Activated T-cell treated with anti-CD3 and anti-CD28 coated beads, Interleukin-2, amount 50 U/mL, for 72 hours (primary cell): ENCODE results near the gene TRPM4. TPM values are rescaled to one million over a fixed set of nuclear protein-coding genes. Genes with fewer than 3 reads are reported as not detected.

Source experiments
- ATAC-seq, 2 donors: fragments of 150-1000 bp; cut with Tn5 transposase; replicated peaks in 1 of 2; 2 replicates each; pipeline ENCODE4 v1.10.0; 2021; ENCODE audit warnings: moderate library complexity in 2 of 2, mild to moderate bottlenecking in 1 of 2
- DNase-seq, 2 donors: peaks; one replicate each; pipeline ENCODE4 v3.0.0; 2021 to 2022; ENCODE audit warnings: mixed read lengths in 1 of 2
- H3K27ac Mint-ChIP-seq: one replicate; pipeline ENCODE4 v1.8.0; 2022; ENCODE audit warnings: mild to moderate bottlenecking, moderate library complexity, mixed read lengths
- H3K27me3 Mint-ChIP-seq: one replicate; pipeline ENCODE4 v1.8.0; 2022; ENCODE audit warnings: low read depth, mixed read lengths
- H3K36me3 Mint-ChIP-seq, 2 donors: one replicate each; pipeline ENCODE4 v1.8.0; 2022; ENCODE audit warnings: mixed read lengths in 2 of 2, mild to moderate bottlenecking in 1 of 2; ENCODE audit not compliant: insufficient read depth in 2 of 2
- H3K4me1 Mint-ChIP-seq: one replicate; pipeline ENCODE4 v1.8.0; 2022; ENCODE audit warnings: low read depth, mixed read lengths
- H3K4me3 Mint-ChIP-seq, 2 donors: one replicate each; pipeline ENCODE4 v1.8.0; 2022; ENCODE audit warnings: mild to moderate bottlenecking in 2 of 2, mixed read lengths in 2 of 2, moderate library complexity in 2 of 2
- H3K9me3 Mint-ChIP-seq, 2 donors: one replicate each; pipeline ENCODE4 v1.8.0; 2022; ENCODE audit warnings: mixed read lengths in 2 of 2
- total RNA-seq, 2 donors: library from RNA; stranded (reverse); gene quantifications; one replicate each; pipeline ENCODE4 v1.2.3, GENCODE V29; 2022

Gene TRPM4
- total RNA-seq, 2 donors from 2014 or later, result 0.96 to 1.5 TPM

DNA sequence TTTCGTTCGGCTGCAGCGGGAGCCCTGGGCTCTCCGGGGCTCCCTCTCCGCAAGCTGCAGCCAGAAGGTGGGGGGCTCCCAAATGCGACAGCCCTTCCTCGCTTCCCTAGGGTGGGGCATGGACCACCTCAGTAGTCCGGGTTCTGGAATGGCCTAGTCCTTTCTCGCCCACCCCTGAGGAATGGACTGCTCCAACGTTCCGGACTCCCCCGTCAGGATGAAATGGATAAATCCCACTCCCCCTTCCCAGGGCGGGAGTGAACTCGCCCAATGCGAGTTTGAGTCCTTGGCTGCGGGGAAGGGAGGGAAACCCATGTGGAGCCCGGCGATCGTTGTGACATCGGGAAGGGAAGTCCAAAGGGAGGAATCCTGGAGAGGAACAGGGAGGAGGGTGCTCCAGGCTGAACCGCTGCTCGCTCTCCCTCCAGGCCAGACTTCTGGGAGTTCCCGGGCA is 7.9 kb upstream of the TRPM4 start:
- peaks cover 0 to 5% of the 10 kb centered on the region in 2 donors for H3K9me3 Mint-ChIP-seq
- no peak for ATAC-seq
- no peak for DNase-seq
- H3K27ac Mint-ChIP-seq, result no peak overlapping the region
- peaks cover 84% of the 10 kb centered on the region for H3K27me3 Mint-ChIP-seq
- H3K4me1 Mint-ChIP-seq, result peaks cover 46% of the 10 kb centered on the region
- H3K4me3 Mint-ChIP-seq, result peak overlapping the region; percentile 90 to 93
- H3K36me3 Mint-ChIP-seq, result peaks cover 2% of the 10 kb centered on the region in 2 donors

DNA sequence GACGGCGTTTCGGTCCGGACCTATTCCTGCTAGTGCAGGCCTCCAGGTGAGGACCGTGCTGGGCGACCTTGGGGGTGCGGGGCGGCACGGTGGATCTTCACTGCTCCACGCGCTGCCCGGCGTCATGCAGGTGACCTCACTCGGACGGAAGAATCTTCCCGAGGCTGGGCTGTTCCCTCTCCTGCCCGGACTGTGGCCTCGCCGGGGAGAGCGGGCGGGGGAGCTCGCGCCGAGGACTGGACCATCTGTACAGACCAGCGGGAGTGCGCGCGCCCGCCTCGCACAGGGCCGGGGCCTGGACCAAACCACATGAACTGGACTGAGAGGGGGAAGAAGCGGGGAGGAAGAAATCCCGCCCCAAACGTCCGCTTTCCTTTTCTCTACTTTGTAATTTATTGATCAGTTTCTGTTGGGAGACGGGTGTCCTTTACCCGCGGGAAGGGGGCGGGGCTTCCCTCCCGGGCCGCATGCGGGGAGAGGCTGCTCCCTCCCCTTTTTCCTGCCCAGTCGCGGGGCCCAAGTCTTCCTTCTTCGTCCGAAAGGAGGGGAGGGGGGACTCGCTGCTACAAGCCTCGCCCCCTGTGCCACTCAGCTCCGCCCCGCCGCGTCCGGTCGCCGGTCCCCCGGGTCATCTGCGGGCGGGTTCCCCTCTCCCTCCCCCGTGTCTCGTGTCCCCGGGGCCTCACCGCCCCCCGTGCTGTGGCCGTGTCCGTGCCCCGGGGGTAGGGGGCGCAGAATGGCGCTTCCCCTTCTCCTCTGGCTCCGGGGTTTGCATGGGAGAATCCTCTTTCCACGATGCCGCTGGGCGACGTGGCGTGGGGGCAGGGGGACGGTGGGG is 7.3 kb upstream of the TRPM4 start:
- peaks cover 43% of the 10 kb centered on the region for H3K4me1 Mint-ChIP-seq
- peak; percentile 28 to 50 for ATAC-seq
- peak; percentile 52 to 59 for DNase-seq

DNA sequence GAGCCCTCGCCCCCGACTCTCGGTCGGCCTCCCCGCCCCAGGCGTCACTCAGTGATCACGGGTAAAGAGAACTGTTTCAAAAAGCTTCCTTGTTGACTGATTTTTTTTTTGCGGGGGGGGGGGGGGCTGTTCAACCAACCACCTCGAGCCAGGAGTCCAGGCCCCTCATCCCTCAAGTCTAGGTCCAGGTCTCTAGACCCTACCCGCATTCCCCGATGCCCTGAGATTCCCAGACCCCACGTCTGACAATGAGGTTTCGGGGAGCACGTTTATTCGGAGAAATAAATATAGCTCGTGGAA is 6.7 kb upstream of the TRPM4 start:
- Mint-ChIP-seq H3K4me1 (peaks cover 38% of the 10 kb centered on the region), H3K27ac (no peak overlapping the region), H3K36me3 (peaks cover 2% of the 10 kb centered on the region in 2 donors), H3K4me3 (peak overlapping the region; percentile 90 to 93), H3K9me3 (peaks cover 0 to 5% of the 10 kb centered on the region in 2 donors), H3K27me3 (peaks cover 83% of the 10 kb centered on the region)
- DNase-seq (no peak), ATAC-seq (no peak)

More for the DNA sequence above, 7.3 kb upstream of the TRPM4 start:
- Mint-ChIP-seq H3K4me3 (peak overlapping the region; percentile 90 to 93), H3K36me3 (peaks cover 2% of the 10 kb centered on the region in 2 donors), H3K27me3 (peaks cover 83% of the 10 kb centered on the region), H3K27ac (no peak overlapping the region), H3K9me3 (peaks cover 0 to 5% of the 10 kb centered on the region in 2 donors)

DNA sequence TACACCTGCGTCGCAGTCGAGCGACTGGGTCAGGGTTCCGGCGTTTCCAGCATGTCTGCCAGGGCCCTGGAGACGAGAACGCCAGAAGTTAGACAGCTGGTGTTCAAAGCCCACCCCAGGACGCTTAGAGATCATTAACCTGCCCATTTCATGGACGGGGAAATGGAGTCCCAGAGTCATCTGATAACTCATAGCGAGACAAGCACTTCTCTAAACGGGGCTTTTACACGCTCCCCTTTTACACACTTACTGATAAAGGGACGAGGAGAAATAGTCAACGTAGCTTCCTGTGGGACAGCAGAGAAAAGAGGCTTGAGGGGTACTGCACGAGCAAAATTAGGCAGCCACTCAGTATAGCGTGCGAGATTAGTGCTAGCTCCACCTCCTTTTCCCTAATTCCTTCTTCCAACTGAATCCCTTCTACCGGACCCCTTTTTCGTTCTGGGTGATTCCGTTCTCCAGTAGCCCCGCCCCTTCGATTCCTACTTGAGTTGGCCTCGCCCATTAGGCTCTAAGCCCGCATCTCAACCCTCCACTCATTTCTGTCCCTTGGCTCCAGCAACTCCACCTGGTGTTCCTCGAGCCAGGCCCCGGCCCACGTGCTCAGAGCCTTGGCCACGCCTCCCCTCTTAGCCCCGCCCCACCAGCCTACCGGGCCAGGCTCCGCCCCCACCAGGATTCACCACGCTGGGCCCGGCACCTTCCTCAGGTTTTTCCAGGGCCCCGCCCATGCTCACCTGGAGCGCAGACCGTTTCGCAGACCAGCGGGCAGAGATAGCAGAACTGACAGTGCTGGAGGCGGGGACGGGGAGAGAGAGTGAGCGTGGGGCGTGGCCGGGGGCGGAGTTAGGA is 6.1 kb upstream of the TRPM4 start:
- Mint-ChIP-seq H3K4me3 (peak overlapping the region; percentile 90 to 93), H3K27ac (no peak overlapping the region), H3K4me1 (peaks cover 32% of the 10 kb centered on the region), H3K27me3 (peaks cover 82% of the 10 kb centered on the region), H3K36me3 (peaks cover 2% of the 10 kb centered on the region in 2 donors), H3K9me3 (peaks cover 0 to 5% of the 10 kb centered on the region in 2 donors)
- DNase-seq, result peak; percentile 49 to 53
- peak; percentile 12 to 20 for ATAC-seq

DNA sequence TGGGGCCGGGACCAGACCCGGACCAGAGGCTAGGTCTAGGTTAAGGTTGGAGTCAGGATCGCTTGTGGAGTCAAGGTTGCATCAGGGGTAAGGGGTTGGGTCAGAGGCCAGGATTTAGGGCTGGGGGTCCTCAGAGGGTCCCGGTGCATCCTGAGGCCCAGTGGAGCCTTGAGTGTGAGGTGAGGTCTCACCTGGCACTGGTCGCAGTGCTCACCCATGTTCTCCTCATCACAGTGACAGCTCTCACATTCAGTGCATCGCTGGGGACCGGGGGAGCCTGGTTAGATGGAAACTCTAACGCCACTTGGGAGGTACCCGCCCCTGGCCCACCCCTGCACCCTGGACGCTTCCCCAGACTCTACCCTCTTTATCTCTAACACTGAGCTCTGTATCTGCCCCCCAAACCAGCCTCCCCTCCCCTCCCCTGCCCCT is 5.5 kb upstream of the TRPM4 start:
- DNase-seq (no peak), ATAC-seq (no peak)
- Mint-ChIP-seq H3K27ac (no peak overlapping the region), H3K9me3 (peaks cover 0 to 5% of the 10 kb centered on the region in 2 donors), H3K27me3 (peaks cover 78% of the 10 kb centered on the region), H3K36me3 (peaks cover 2% of the 10 kb centered on the region in 2 donors), H3K4me3 (no peak overlapping the region), H3K4me1 (peaks cover 31% of the 10 kb centered on the region)

DNA sequence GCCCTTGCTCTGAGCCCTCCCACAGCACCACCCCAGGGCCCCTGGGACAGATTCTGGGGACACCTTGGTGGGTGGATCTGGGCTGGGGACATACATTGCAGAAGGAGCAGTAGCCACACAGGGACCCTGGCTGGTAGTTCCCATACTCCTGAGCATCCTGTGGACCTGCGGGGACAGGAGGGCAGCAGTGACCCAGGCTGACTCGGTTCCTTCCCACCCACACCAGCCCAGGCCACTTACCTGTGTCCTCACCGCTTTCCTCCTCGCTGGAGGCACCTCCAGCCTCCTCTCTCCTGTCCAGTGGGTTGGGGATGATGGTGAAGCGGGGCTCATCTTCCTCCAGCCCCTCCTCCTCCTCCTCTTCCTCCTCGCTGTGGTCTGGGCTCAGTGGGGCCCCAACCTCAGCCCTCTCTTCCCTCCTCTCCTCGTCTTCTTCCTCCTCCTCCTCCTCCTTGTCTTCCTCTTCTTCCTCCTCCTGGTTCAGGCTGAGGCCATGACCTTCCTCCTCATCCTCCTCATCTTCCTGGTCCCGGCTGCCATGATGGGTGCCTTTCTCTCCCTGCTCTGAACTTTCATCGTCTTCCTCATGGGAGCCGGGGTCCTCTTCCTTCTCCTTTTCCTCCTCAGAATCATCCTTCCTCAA is 4.3 kb upstream of the TRPM4 start:
- ATAC-seq, result no peak
- no peak overlapping the region for H3K4me3 Mint-ChIP-seq
- H3K36me3 Mint-ChIP-seq, result peaks cover 2% of the 10 kb centered on the region in 2 donors
- H3K27me3 Mint-ChIP-seq, result peaks cover 74% of the 10 kb centered on the region
- H3K27ac Mint-ChIP-seq, result no peak overlapping the region
- peaks cover 33% of the 10 kb centered on the region for H3K4me1 Mint-ChIP-seq
- peaks cover 0 to 5% of the 10 kb centered on the region in 2 donors for H3K9me3 Mint-ChIP-seq
- no peak for DNase-seq

DNA sequence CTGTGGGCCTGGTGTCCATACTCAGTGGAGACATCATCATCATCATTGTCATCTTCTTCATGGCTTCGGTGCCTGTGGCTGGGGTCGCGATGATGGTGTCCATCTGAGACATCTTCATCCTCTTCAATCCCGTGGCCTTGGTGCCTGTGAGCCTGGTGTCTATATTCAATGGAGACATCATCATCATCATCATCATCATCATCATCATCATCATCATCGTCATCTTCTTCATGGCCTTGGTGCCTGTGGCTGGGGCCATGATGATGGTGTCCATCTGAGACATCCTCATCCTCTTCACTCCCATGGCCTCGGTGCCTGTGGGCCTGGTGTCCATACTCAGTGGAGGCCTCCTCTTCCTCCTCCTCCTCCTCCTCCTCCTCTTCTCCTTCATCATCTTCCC is 3.3 kb upstream of the TRPM4 start:
- Mint-ChIP-seq H3K4me1 (peaks cover 27% of the 10 kb centered on the region), H3K36me3 (peaks cover 2% of the 10 kb centered on the region in 2 donors), H3K9me3 (peaks cover 0 to 5% of the 10 kb centered on the region in 2 donors), H3K27ac (no peak overlapping the region), H3K27me3 (peaks cover 74% of the 10 kb centered on the region), H3K4me3 (no peak overlapping the region)
- ATAC-seq (no peak), DNase-seq (no peak)

DNA sequence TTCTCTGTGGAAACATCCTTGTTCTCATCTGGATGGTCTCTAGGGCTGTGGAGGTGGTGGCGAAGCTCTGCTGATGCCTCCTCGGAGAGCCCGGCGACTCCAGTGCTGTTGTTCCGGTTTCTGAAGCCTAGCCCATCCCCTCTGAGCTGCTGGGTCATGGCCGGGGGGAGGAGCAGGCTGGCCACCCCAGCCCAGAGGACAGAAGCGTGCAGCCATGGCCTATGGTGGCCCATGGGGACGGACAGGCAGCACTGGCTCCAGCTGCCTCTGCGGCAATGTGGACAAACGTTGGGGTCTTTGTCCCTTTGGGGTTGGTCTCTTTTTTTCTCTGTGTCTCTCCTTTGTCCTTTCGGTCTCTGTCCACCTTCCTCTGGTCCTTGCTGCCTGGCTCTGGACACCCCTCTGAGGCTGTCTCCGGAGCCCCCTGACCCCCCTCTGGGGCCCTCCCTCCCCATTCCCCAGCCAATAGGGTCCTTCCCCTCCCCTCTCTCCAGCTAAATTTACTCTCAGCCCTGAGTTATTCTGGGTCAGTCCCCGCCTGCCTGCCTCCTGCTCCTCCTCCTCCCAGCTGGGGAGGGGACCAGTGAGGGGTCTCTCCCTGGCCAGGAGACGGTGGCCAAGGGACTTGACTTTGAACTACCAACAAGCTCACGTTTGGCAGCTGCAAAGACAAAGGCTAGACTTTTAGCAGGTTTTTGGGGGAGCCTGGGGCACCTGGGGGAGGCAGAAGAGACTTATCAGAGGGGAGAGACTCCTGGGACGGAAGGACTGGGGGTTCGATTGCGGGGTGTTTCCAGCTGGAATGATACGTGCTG is 2.4 kb upstream of the TRPM4 start, which contains the start of gene HRC:
TSS of gene HRC (minus strand) at position 392 of the 815 bp plus-strand sequence. CDS start at position 233, 159 bp downstream.
- no peak within 1 kb of the TSS for H3K4me3 Mint-ChIP-seq
- peaks cover 19% of the 10 kb centered on the region for H3K4me1 Mint-ChIP-seq
- H3K27me3 Mint-ChIP-seq, result peaks cover 77% of the 10 kb centered on the region
- DNase-seq, result no peak
- no peak within 1 kb of the TSS for H3K27ac Mint-ChIP-seq
- H3K9me3 Mint-ChIP-seq, result peaks cover 0 to 5% of the 10 kb centered on the region in 2 donors
- ATAC-seq, result no peak
- peaks cover 2% of the 10 kb centered on the region in 2 donors for H3K36me3 Mint-ChIP-seq

DNA sequence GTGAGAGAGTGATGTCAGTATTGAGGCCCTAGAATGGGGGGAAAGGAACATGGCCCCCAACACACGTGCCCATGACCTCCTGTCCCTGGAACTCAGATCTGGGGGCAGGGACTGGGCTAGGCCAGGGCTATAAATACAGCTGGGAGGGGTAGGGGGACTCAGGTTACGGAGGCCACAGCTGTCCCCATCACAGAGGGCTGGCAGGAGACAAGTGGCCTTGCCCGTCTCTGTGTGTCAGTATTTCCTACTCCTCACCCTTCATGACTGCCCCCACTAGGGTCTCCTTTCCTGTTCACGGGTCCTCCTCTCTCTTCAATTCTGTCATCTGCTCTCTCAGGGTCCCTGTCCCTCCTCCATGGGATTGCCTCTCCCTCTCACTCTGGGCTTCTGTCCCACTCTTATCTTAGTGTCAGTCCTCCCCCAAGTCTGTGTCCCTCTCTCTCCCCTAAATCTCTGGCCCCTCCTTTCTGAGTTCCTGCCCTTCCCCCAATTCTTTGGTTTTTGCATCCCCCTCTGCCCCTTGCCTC is 1.7 kb upstream of the TRPM4 start:
- Mint-ChIP-seq H3K9me3 (peaks cover 0 to 5% of the 10 kb centered on the region in 2 donors), H3K4me1 (peaks cover 15% of the 10 kb centered on the region), H3K27ac (no peak overlapping the region), H3K27me3 (peaks cover 83% of the 10 kb centered on the region), H3K36me3 (no peaks in the 10 kb centered on the region), H3K4me3 (no peak overlapping the region)
- DNase-seq, result no peak
- ATAC-seq, result no peak

DNA sequence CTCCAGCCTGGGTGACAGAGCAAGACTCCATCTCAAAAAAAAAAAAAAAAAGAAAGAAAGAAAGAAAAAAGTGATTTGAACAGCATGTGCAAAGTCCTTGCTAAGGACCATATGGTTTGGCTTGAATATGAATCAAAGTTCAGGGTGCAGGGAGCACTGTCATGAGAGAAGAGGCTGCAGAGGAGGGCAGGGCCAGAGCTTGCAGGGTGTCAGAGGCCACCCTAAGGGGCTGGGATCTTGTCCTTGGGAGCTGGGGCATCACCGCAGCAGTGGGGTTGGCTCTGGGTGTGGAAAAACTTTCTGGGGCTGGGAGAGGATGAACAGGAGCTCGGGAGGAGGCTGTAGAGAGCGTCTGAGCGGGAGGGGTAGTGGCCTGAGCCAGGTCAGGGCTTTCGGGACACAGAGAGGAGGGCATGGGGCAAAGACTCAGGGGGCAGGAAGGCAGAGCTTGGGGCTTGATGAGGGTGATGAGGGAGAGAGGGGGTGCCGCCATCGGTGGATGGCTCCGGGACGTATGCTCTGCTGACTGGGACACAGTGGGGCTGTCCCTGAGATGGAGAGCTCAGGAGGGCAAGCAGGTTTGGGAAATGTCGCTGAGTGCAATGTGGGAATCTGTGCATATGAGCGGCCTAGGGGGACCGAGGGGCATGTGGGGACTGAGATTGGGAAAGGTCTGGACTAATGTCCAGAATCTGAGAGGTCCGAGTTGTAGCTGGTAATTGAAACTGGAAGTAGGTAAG is 3.0 kb downstream of the TRPM4 start:
- Mint-ChIP-seq H3K9me3 (no peaks in the 10 kb centered on the region), H3K27me3 (peaks cover 44% of the 10 kb centered on the region), H3K4me3 (no peak overlapping the region), H3K36me3 (no peaks in the 10 kb centered on the region), H3K27ac (no peak overlapping the region), H3K4me1 (peaks cover 7% of the 10 kb centered on the region)
- no peak for ATAC-seq
- no peak for DNase-seq

DNA sequence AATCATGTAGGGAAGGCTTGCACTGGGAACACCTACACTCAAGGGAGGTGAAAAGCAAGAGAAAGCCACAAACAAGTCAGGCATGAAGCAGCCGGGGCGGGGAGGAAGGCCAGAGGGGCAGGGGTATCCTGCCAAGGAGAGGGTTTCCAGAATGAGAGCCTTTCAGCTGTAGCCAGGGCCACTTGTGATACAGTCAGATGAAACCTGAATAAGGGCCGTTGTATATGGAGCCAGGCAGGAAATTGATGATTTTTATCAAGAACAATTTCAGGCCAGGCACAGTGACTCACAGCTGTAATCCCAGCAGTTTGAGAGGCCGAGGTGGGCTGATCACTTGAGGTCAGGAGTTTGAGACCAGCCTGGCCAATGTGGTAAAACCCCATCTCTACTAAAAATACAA is 4.4 kb downstream of the TRPM4 start:
- peaks cover 37% of the 10 kb centered on the region for H3K27me3 Mint-ChIP-seq
- no peak overlapping the region for H3K4me3 Mint-ChIP-seq
- DNase-seq (no peak), ATAC-seq (no peak)
- peaks cover 7% of the 10 kb centered on the region for H3K4me1 Mint-ChIP-seq
- H3K27ac Mint-ChIP-seq, result no peak overlapping the region
- H3K9me3 Mint-ChIP-seq, result no peaks in the 10 kb centered on the region
- no peaks in the 10 kb centered on the region for H3K36me3 Mint-ChIP-seq
